Duodenal mucosa (tissue), 2 donors: ENCODE data around the gene TSC1.

Source experiments
- H3K27ac ChIP-seq: one replicate; pipeline ENCODE4 v1.7.0; 2013; ENCODE audit warnings: low read depth, low read length
- H3K27me3 ChIP-seq, 2 donors: one replicate each; pipeline ENCODE4 v1.7.0; 2013; ENCODE audit warnings: low read length in 2 of 2, control low read depth in 1 of 2; ENCODE audit not compliant: insufficient read depth in 2 of 2, control insufficient read depth in 1 of 2
- H3K36me3 ChIP-seq, 2 donors: one replicate each; pipeline ENCODE4 v1.7.0; 2013; ENCODE audit warnings: low read length in 2 of 2, control low read depth in 1 of 2; ENCODE audit not compliant: insufficient read depth in 2 of 2, control insufficient read depth in 1 of 2
- H3K4me1 ChIP-seq, 2 donors: one replicate each; pipeline ENCODE4 v1.7.0; 2013; ENCODE audit warnings: low read length in 2 of 2, control low read depth in 1 of 2; ENCODE audit not compliant: insufficient read depth in 2 of 2, control insufficient read depth in 1 of 2
- H3K4me3 ChIP-seq, 2 donors: one replicate each; pipeline ENCODE4 v1.7.0; 2013; ENCODE audit warnings: low read length in 2 of 2, low read depth in 1 of 2
- H3K9ac ChIP-seq, 2 donors: one replicate each; pipeline ENCODE4 v1.7.0; 2013; ENCODE audit warnings: low read length in 2 of 2, low read depth in 1 of 2
- H3K9me3 ChIP-seq, 2 donors: one replicate each; pipeline ENCODE4 v1.7.0; 2013; ENCODE audit warnings: low read length in 2 of 2, control low read depth in 1 of 2; ENCODE audit not compliant: control insufficient read depth in 1 of 2

Gene TSC1

DNA sequence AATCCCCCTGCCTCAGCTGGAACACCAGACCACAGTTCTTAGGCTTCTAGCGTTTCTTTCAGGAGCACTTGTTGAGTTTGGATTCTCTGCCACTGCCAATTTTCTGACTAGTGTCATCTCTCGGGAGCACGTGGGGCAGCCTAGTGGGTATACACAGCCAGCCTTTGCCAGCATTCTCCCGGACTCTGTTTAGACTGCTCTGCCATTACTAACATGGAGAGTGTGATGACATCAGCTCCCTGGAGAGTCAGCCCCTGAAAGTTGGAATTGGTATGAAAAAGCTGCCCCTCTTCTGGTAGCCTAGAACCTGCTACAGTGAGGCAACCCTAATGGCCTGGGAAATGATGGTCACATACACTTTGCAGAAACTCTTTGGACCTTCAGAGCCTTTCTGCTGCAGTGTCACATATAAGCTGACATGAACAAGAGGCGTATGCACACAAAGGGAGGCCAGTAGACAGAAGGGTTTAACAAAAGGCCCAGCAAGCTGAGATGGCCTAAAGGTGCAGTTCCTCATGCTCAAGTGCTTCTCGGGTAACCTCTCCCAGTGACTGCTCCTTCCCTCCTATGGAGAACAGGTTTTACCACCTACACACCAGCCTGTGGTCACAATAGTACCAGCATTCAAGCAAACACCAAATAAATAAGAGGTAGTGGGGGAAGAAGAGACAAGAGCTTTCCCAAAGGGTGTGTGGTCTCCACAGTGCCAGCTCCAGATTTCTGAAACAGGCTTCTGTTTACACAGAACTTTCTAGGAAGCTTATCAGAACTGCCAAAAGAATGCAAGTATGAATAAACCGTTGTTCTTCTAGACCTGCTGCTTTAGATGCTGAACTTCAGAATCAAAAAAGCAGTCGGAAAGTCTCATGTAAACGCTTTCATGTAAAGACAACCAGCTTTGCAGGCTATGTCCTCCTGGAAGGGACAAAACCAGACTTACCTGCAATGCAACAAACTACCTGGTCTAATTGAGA is 49.3 kb downstream of the TSC1 start:
- no peaks in the 10 kb centered on the region for H3K27me3 ChIP-seq
- H3K27ac ChIP-seq, result no peak overlapping the region
- peaks cover 4 to 12% of the 10 kb centered on the region in 2 donors for H3K4me1 ChIP-seq
- peaks cover 21 to 50% of the 10 kb centered on the region in 2 donors for H3K36me3 ChIP-seq
- no peak overlapping the region for H3K9ac ChIP-seq
- no peaks in the 10 kb centered on the region for H3K9me3 ChIP-seq
- no peak overlapping the region for H3K4me3 ChIP-seq

DNA sequence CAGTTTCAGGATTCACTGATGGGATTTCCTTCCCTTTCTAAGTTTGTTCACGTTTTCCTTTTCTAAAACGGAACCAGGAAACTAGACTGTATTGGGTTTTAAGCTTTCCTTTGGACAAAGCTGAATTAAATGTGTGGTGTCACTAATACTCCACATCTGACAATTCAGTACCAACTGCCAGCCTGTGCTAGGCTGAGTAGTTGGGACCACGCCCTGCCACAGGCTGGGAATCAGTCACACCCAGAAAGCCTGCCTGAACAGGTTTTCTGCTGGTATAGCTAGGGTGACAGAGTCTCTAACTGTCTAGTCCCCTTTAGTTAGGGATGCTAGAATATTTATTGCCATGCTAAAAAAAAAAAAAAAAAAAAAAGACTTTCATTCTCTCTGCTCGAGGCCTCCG is 50.1 kb downstream of the TSC1 start:
- H3K9ac ChIP-seq, result no peak overlapping the region
- H3K27ac ChIP-seq, result no peak overlapping the region
- peaks cover 19 to 42% of the 10 kb centered on the region in 2 donors for H3K36me3 ChIP-seq
- no peaks in the 10 kb centered on the region for H3K9me3 ChIP-seq
- H3K27me3 ChIP-seq, result no peaks in the 10 kb centered on the region
- H3K4me3 ChIP-seq, result no peak overlapping the region
- peaks cover 4 to 12% of the 10 kb centered on the region in 2 donors for H3K4me1 ChIP-seq

- no peaks in the 10 kb centered on the region for H3K9me3 ChIP-seq
- no peak overlapping the region for H3K27ac ChIP-seq
- H3K9ac ChIP-seq, result no peak overlapping the region
- peaks cover 19 to 26% of the 10 kb centered on the region in 2 donors for H3K36me3 ChIP-seq
- H3K4me1 ChIP-seq, result peaks cover 4 to 12% of the 10 kb centered on the region in 2 donors
- no peaks in the 10 kb centered on the region for H3K27me3 ChIP-seq
- no peak overlapping the region for H3K4me3 ChIP-seq
Measured at GRCh38 chr9:132892400-132892799, 52.0 kb downstream of the TSC1 start.

DNA sequence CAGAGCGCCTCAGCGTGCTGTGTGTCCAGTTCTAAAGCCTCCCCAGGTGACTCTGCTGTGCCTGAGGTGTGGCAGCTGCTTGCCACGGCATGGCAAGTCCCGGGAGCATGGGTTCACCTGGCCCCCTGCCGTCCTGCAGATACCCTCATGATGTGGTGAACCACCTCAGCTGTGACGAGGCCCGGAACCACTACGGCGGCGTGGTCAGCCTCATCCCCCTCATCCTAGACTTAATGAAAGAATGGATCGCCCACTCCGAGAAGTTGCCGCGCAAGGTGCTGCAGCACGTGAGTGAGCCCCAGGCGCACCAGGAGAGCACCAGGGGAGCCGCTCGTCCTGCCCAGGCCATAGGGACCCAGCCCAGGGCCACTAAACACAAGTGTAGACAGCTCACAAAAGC is 56.3 kb downstream of the TSC1 start:
- Histone ChIP-seq H3K9me3 (no peaks in the 10 kb centered on the region), H3K36me3 (no peaks in the 10 kb centered on the region), H3K27ac (no peak overlapping the region), H3K9ac (no peak overlapping the region), H3K4me1 (peaks cover 0 to 3% of the 10 kb centered on the region in 2 donors), H3K27me3 (no peaks in the 10 kb centered on the region), H3K4me3 (no peak overlapping the region)

- Histone ChIP-seq H3K9me3 (no peaks in the 10 kb centered on the region), H3K4me3 (no peak overlapping the region), H3K4me1 (peaks cover 0 to 3% of the 10 kb centered on the region in 2 donors), H3K27me3 (no peaks in the 10 kb centered on the region), H3K27ac (no peak overlapping the region), H3K9ac (no peak overlapping the region), H3K36me3 (no peaks in the 10 kb centered on the region)
Measured at GRCh38 chr9:132887181-132888120, 57.0 kb downstream of the TSC1 start.

- Histone ChIP-seq H3K27me3 (no peaks in the 10 kb centered on the region), H3K27ac (no peak overlapping the region), H3K9ac (no peak overlapping the region), H3K4me1 (peaks cover 0 to 3% of the 10 kb centered on the region in 2 donors), H3K9me3 (no peaks in the 10 kb centered on the region), H3K36me3 (no peaks in the 10 kb centered on the region), H3K4me3 (no peak overlapping the region)
Measured at GRCh38 chr9:132886334-132886725, 58.1 kb downstream of the TSC1 start.

DNA sequence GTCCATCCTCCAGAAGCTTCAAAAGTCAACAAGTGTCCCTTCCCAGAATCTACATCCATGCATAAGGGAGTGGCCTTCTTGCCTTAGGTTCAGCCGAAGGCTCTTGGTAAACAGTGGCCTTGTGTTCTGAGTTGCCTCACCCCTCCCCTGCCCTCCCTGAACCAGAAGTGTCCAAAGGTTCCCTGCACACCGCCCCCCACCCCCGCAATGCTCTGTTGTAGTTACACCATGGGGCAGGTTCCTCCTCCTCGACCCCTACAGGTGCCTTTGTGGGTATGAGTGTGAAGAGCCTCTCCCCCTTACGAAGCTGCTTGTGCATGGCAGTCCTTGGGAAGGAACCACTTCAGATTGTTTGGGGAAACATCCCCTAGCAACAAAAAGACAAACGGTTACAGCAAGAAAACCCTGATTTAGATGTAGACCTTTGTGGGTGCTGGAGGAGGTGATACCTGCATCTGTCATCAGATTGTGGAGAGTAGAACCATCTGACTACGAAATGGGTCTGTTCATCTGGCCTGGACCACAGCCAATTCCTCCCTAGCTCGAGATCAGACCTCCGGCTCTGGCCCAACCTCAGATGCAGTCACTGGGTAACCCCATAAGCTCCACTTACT is 58.6 kb downstream of the TSC1 start:
- no peak overlapping the region for H3K27ac ChIP-seq
- no peak overlapping the region for H3K4me3 ChIP-seq
- H3K9me3 ChIP-seq, result no peaks in the 10 kb centered on the region
- no peaks in the 10 kb centered on the region for H3K27me3 ChIP-seq
- H3K4me1 ChIP-seq, result peaks cover 0 to 3% of the 10 kb centered on the region in 2 donors
- no peaks in the 10 kb centered on the region for H3K36me3 ChIP-seq
- no peak overlapping the region for H3K9ac ChIP-seq

DNA sequence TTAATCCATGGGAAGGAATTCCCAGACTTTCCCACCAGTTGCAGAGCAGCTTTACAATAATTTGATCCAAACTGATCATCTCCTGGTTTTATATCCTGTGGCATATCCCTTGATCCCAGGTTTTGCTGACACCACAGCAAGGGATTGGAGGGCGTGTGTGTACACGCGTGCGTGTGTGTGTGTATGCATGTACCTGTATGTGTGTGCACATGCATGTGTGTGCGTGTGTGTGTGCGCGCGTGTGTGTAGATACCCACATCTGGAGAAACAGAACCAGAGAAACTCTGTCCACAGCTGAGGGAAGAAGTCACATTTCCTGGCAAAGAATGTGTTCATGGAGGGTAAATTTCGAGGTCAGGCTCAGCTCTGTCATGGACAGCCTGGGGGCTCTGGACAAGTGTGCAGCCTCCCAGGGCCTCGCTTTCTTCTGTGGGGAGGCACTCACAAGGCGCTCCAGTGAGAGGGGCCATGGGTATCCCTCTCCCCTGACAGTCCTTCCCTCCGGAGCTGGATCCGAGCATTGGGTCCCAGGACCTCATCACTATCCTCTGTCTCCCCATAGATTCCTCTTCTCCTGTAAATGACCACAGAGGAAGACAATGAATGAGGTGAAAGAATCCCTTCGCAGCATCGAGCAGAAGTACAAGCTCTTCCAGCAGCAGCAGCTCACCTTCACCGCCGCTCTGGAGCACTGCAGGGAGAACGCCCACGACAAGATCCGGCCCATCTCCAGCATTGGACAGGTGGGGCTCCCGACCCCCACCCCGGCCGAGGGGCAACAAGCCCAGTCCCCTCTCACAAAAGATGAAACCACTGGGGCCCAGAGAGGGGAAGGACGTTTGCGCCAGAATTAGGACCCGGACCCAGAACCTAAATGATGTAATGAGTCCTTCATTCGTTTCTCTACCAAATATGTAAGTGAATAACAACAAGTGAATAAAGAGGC is 60.8 kb downstream of the TSC1 start:
- H3K9me3 ChIP-seq, result no peaks in the 10 kb centered on the region
- peaks cover 0 to 6% of the 10 kb centered on the region in 2 donors for H3K4me1 ChIP-seq
- H3K27ac ChIP-seq, result no peak overlapping the region
- H3K36me3 ChIP-seq, result no peaks in the 10 kb centered on the region
- H3K4me3 ChIP-seq, result no peak overlapping the region
- no peaks in the 10 kb centered on the region for H3K27me3 ChIP-seq
- no peak overlapping the region for H3K9ac ChIP-seq

- H3K9me3 ChIP-seq, result no peaks in the 10 kb centered on the region
- H3K27ac ChIP-seq, result no peak overlapping the region
- H3K9ac ChIP-seq, result no peak overlapping the region
- H3K4me3 ChIP-seq, result no peak overlapping the region
- H3K27me3 ChIP-seq, result no peaks in the 10 kb centered on the region
- peaks cover 0 to 8% of the 10 kb centered on the region in 2 donors for H3K4me1 ChIP-seq
- H3K36me3 ChIP-seq, result no peaks in the 10 kb centered on the region
Measured at GRCh38 chr9:132882616-132883015, 61.8 kb downstream of the TSC1 start.
